ENCODE measurements around the gene THAP6.

DNA sequence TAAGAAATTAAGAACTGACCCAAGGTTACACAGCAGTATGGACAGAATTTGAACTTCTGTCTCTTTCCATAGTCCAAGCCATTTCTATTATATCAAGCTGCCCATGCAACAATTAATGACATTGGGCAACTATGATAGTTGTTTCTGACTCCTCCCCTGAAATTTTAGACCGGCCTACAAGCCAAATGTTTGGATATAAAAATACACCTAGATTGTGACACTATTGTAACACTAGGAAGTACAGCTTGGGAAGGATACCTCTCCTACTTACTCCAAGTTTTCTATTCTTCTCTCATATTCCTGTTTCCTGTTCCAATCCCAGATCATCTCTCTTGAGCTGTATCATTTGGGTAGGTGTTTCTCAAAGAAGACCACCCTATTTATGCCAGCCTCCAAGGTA lies 43.5 kb upstream of the THAP6 start:
- TF ChIP-seq CTCF (IDR thresholded peaks at IDR 0.05) (no peak), POLR2A (IDR thresholded peaks at IDR 0.05) (no peak)
